ENCODE results near the gene MLIP. TPM values are rescaled to one million over a fixed set of nuclear protein-coding genes. Genes with fewer than 3 reads are reported as not detected.

Gene MLIP
- total RNA-seq, 1 experiment from 2014 or later, result not detected

GRCh38 chr6:54103497-54103896 lies 7.7 kb upstream of the MLIP start:
- CTCF ChIA-PET, result interaction anchor here (0.6 kb wide), 1 partner anchor 699 kb away, joined by 3 read pairs; no protein-coding TSS in a partner anchor
- no TSS peak for BruUV-seq (replicated peaks)
- H3K36me3 Mint-ChIP-seq (ENCODE audit: insufficient read depth, unreplicated experiment), result no peaks in the 10 kb centered on the region
- POLR2A ChIA-PET, result interaction anchor here (1.0 kb wide), 1 partner anchor 10 kb away, joined by 4 read pairs; no protein-coding TSS in a partner anchor
- no peak for DNase-seq (ENCODE audit: unreplicated experiment)
- TF ChIP-seq CTCF (IDR thresholded peaks at IDR 0.05; ENCODE audit: unreplicated experiment), result no peak
- no peaks in the 10 kb centered on the region for H3K4me1 Mint-ChIP-seq (ENCODE audit: insufficient read depth, unreplicated experiment)
- H3K27me3 Mint-ChIP-seq (ENCODE audit: insufficient read depth, unreplicated experiment), result no peaks in the 10 kb centered on the region
- H3K27ac Mint-ChIP-seq (ENCODE audit: low read depth, unreplicated experiment), result no peak overlapping the region
- no peaks in the 10 kb centered on the region for H3K9me3 Mint-ChIP-seq (ENCODE audit: unreplicated experiment)
- H3K4me3 Mint-ChIP-seq (ENCODE audit: unreplicated experiment), result no peak overlapping the region
- intact Hi-C loops (cut with micrococcal nuclease), result no loop called here

GRCh38 chr6:54106727-54107126 lies 4.5 kb upstream of the MLIP start:
- TF ChIP-seq CTCF (IDR thresholded peaks at IDR 0.05; ENCODE audit: unreplicated experiment), result no peak
- CTCF ChIA-PET, result no interaction called here
- Mint-ChIP-seq H3K4me1 (ENCODE audit: insufficient read depth, unreplicated experiment) (no peaks in the 10 kb centered on the region), H3K27ac (ENCODE audit: low read depth, unreplicated experiment) (no peak overlapping the region), H3K27me3 (ENCODE audit: insufficient read depth, unreplicated experiment) (no peaks in the 10 kb centered on the region), H3K4me3 (ENCODE audit: unreplicated experiment) (no peak overlapping the region), H3K9me3 (ENCODE audit: unreplicated experiment) (no peaks in the 10 kb centered on the region), H3K36me3 (ENCODE audit: insufficient read depth, unreplicated experiment) (no peaks in the 10 kb centered on the region)
- POLR2A ChIA-PET, result no interaction called here
- no peak for DNase-seq (ENCODE audit: unreplicated experiment)
- no TSS peak for BruUV-seq (replicated peaks)
- intact Hi-C loops (cut with micrococcal nuclease), result no loop called here

- BruUV-seq (replicated peaks), result no TSS peak
- CTCF ChIA-PET, result interaction anchor here (0.6 kb wide), 1 partner anchor 653 kb away, joined by 3 read pairs; no protein-coding TSS in a partner anchor
- POLR2A ChIA-PET, result interaction anchor here (0.9 kb wide), 1 partner anchor 20 kb away, joined by 3 read pairs; no protein-coding TSS in a partner anchor
- H3K9me3 Mint-ChIP-seq (ENCODE audit: unreplicated experiment), result no peaks in the 10 kb centered on the region
- H3K4me1 Mint-ChIP-seq (ENCODE audit: insufficient read depth, unreplicated experiment), result no peaks in the 10 kb centered on the region
- H3K4me3 Mint-ChIP-seq (ENCODE audit: unreplicated experiment), result no peak overlapping the region
- no peak for TF ChIP-seq CTCF (IDR thresholded peaks at IDR 0.05; ENCODE audit: unreplicated experiment)
- no peaks in the 10 kb centered on the region for H3K36me3 Mint-ChIP-seq (ENCODE audit: insufficient read depth, unreplicated experiment)
- DNase-seq (ENCODE audit: unreplicated experiment), result no peak
- intact Hi-C loops (cut with micrococcal nuclease), result no loop called here
- no peak overlapping the region for H3K27ac Mint-ChIP-seq (ENCODE audit: low read depth, unreplicated experiment)
- no peaks in the 10 kb centered on the region for H3K27me3 Mint-ChIP-seq (ENCODE audit: insufficient read depth, unreplicated experiment)
Observed at GRCh38 chr6:54107470-54108090, 3.7 kb upstream of the MLIP start.

- no TSS peak for BruUV-seq (replicated peaks)
- no peaks in the 10 kb centered on the region for H3K27me3 Mint-ChIP-seq (ENCODE audit: insufficient read depth, unreplicated experiment)
- ChIA-PET POLR2A (interaction anchor here (0.9 kb wide), 1 partner anchor 19 kb away, joined by 3 read pairs; no protein-coding TSS in a partner anchor), CTCF (interaction anchor here (0.6 kb wide), 1 partner anchor 654 kb away, joined by 3 read pairs; no protein-coding TSS in a partner anchor)
- intact Hi-C loops (cut with micrococcal nuclease), result no loop called here
- no peaks in the 10 kb centered on the region for H3K9me3 Mint-ChIP-seq (ENCODE audit: unreplicated experiment)
- DNase-seq (ENCODE audit: unreplicated experiment), result no peak
- H3K4me3 Mint-ChIP-seq (ENCODE audit: unreplicated experiment), result no peak overlapping the region
- H3K4me1 Mint-ChIP-seq (ENCODE audit: insufficient read depth, unreplicated experiment), result no peaks in the 10 kb centered on the region
- TF ChIP-seq CTCF (IDR thresholded peaks at IDR 0.05; ENCODE audit: unreplicated experiment), result no peak
- H3K27ac Mint-ChIP-seq (ENCODE audit: low read depth, unreplicated experiment), result no peak overlapping the region
- H3K36me3 Mint-ChIP-seq (ENCODE audit: insufficient read depth, unreplicated experiment), result no peaks in the 10 kb centered on the region
Observed at GRCh38 chr6:54108271-54108670, 3.0 kb upstream of the MLIP start.

All from MCF 10A (cell line).